Cerebellar nuclear complex (tissue), 1 donor: ENCODE results near the gene CLCF1.
A peak's percentile ranks its signal among the peaks of the same experiment; 100 is the strongest.

ENCODE experiments used
- DNase-seq, 2 experiments: peaks; one replicate each; lab custom pipeline; 2025; lab: John Stamatoyannopoulos, UW

The CLCF1 gene

GRCh38 chr11:67356387-67356863 is 17.0 kb downstream of the CLCF1 start:
- no peak for DNase-seq

GRCh38 chr11:67355794-67356386 is 17.5 kb downstream of the CLCF1 start:
- DNase-seq: no peak

- DNase-seq: no peak
Measured at GRCh38 chr11:67355023-67355793, 18.2 kb downstream of the CLCF1 start.

- DNase-seq: no peak
Measured at GRCh38 chr11:67354075-67355022, 19.0 kb downstream of the CLCF1 start.

GRCh38 chr11:67353317-67354074 is 19.9 kb downstream of the CLCF1 start, which contains the start of gene POLD4:
Gene POLD4, minus strand, starts transcription at chr11:67353546. Its CDS starts 147 bp downstream, at chr11:67353399.
- peak; percentile 50 to 86 for DNase-seq

- peak in 1 of 2 experiments; percentile 49 for DNase-seq
Measured at GRCh38 chr11:67352546-67353316, 20.7 kb downstream of the CLCF1 start.

- DNase-seq: peak in 1 of 2 experiments; percentile 15
Measured at GRCh38 chr11:67351275-67352005, 22.0 kb downstream of the CLCF1 start.

- DNase-seq: no peak
Measured at GRCh38 chr11:67349928-67350465, 23.4 kb downstream of the CLCF1 start.

- DNase-seq: no peak
Measured at GRCh38 chr11:67349457-67349856, 23.9 kb downstream of the CLCF1 start.

GRCh38 chr11:67349036-67349435 is 24.4 kb downstream of the CLCF1 start:
- DNase-seq: no peak

GRCh38 chr11:67347964-67348749 is 25.2 kb downstream of the CLCF1 start:
- no peak for DNase-seq

GRCh38 chr11:67345920-67346819 is 27.2 kb downstream of the CLCF1 start:
- DNase-seq: no peak

GRCh38 chr11:67345247-67345919 is 28.0 kb downstream of the CLCF1 start:
- no peak for DNase-seq

GRCh38 chr11:67344264-67344663 is 29.1 kb downstream of the CLCF1 start:
- DNase-seq: no peak

- DNase-seq: no peak
Measured at GRCh38 chr11:67337257-67337656, 36.1 kb downstream of the CLCF1 start.

- no peak for DNase-seq
Measured at GRCh38 chr11:67332081-67332691, 41.2 kb downstream of the CLCF1 start.

GRCh38 chr11:67323526-67323925 is 49.9 kb downstream of the CLCF1 start:
- DNase-seq: no peak
